GM12892 (cell line): ENCODE results near the gene ZNF578. TPM values are rescaled to one million over a fixed set of nuclear protein-coding genes. Genes with fewer than 3 reads are reported as not detected.
A peak's percentile ranks its signal among the peaks of the same experiment; 100 is the strongest.
"Not testable (repeated sequence)": the region's sequence is repeated elsewhere in the genome, so short reads cannot be mapped to it uniquely, and the experiment has no call there.

ENCODE experiments used
- DNase-seq: peaks from one replicate; pipeline ENCODE4 v3.0.0; 2011; ENCODE audit not compliant: insufficient read length
- FAIRE-seq: peaks from 2 replicates; lab custom pipeline; 2011; peaks lifted over from hg19 to GRCh38; lab: Jason Lieb, UNC
- POLR2A ChIP-seq: IDR thresholded peaks from 2 replicates; pipeline ENCODE4 v1.6.1; 2011; ENCODE audit warnings: low read depth, low read length, control low read depth
- POLR2AphosphoS5 ChIP-seq: IDR thresholded peaks from 2 replicates; pipeline ENCODE4 v1.6.1; 2011; ENCODE audit warnings: low read depth, low read length, control low read depth
- TAF1 ChIP-seq: IDR thresholded peaks from 2 replicates; pipeline ENCODE4 v1.6.1; 2011; ENCODE audit warnings: low read depth, mild to moderate bottlenecking, control low read depth, low read length, borderline replicate concordance
- polyA plus RNA-seq: library from polyadenylated mRNA; unstranded; fragments of >200 nt; gene quantifications from one replicate; pipeline ENCODE4 v1.2.1, GENCODE V29; 2012; ENCODE audit warnings: missing spikeins, inconsistent platforms; ENCODE audit not compliant: missing spikeins

Gene ZNF578
- polyA plus RNA-seq: not detected

GRCh38 chr19:52453324-52454094, at the start of gene ZNF578:
TSS of gene ZNF578 (plus strand) at chr19:52453553. CDS start at chr19:52501846, 48,293 bp downstream.
- FAIRE-seq (no peak), DNase-seq (peak; percentile 11)
- TF ChIP-seq POLR2A: no peak
- TF ChIP-seq TAF1: no peak
- no peak for TF ChIP-seq POLR2AphosphoS5

- FAIRE-seq (no peak), DNase-seq (no peak)
- TF ChIP-seq POLR2A: no peak
- TF ChIP-seq TAF1: no peak
- TF ChIP-seq POLR2AphosphoS5: no peak
Measured at GRCh38 chr19:52410276-52410675, 43.1 kb upstream of the ZNF578 start.

- DNase-seq: no peak
- FAIRE-seq: no peak
- TF ChIP-seq POLR2AphosphoS5: no peak
- TF ChIP-seq POLR2A: no peak
- no peak for TF ChIP-seq TAF1
Measured at GRCh38 chr19:52415711-52416110, 37.6 kb upstream of the ZNF578 start.

GRCh38 chr19:52428937-52429336, 24.4 kb upstream of the ZNF578 start, which contains the start of gene ZNF534:
TSS of gene ZNF534 (plus strand) at chr19:52429148. CDS start at chr19:52431475, 2,327 bp downstream.
- TF ChIP-seq POLR2A (no peak), TAF1 (no peak), POLR2AphosphoS5 (no peak)
- FAIRE-seq (no peak), DNase-seq (no peak)

GRCh38 chr19:52442179-52442578, 11.2 kb upstream of the ZNF578 start:
- no peak for DNase-seq
- no peak for FAIRE-seq
- no peak for TF ChIP-seq POLR2AphosphoS5
- no peak for TF ChIP-seq TAF1
- TF ChIP-seq POLR2A: no peak

GRCh38 chr19:52444506-52444905, 8.8 kb upstream of the ZNF578 start:
- FAIRE-seq (no peak), DNase-seq (no peak)
- TF ChIP-seq TAF1 (no peak), POLR2AphosphoS5 (no peak), POLR2A (no peak)

GRCh38 chr19:52451241-52451640, 2.1 kb upstream of the ZNF578 start:
- FAIRE-seq: no peak
- peak; percentile 5 for DNase-seq
- no peak for TF ChIP-seq TAF1
- no peak for TF ChIP-seq POLR2AphosphoS5
- no peak for TF ChIP-seq POLR2A

- DNase-seq (no peak), FAIRE-seq (no peak)
- TF ChIP-seq TAF1: no peak
- TF ChIP-seq POLR2A: no peak
- TF ChIP-seq POLR2AphosphoS5: no peak
Measured at GRCh38 chr19:52464798-52465470, 11.6 kb downstream of the ZNF578 start.

GRCh38 chr19:52473655-52474350, 20.4 kb downstream of the ZNF578 start:
- no peak for DNase-seq
- no peak for FAIRE-seq
- no peak for TF ChIP-seq TAF1
- TF ChIP-seq POLR2AphosphoS5: no peak
- no peak for TF ChIP-seq POLR2A

- no peak for FAIRE-seq
Measured at GRCh38 chr19:52474351-52475127, 21.2 kb downstream of the ZNF578 start.

GRCh38 chr19:52484111-52484743, 30.9 kb downstream of the ZNF578 start:
- DNase-seq, FAIRE-seq: not testable (repeated sequence)

More at GRCh38 chr19:52474351-52475127, 21.2 kb downstream of the ZNF578 start:
- TF ChIP-seq TAF1 (no peak), POLR2AphosphoS5 (no peak), POLR2A (no peak)
- no peak for DNase-seq

- DNase-seq, FAIRE-seq: not testable (repeated sequence)
Measured at GRCh38 chr19:52485064-52485463, 31.7 kb downstream of the ZNF578 start.

- not testable (repeated sequence) for DNase-seq, FAIRE-seq
Measured at GRCh38 chr19:52485561-52486240, 32.3 kb downstream of the ZNF578 start.
